HG03457 (cell line): Measurements from ENCODE around the gene SPAG17.

Experiments used
- ATAC-seq: cut with Tn5 transposase; IDR thresholded peaks from one replicate; pipeline ENCODE4 v1.9.1; 2021; ENCODE audit warnings: moderate number of reproducible peaks; ENCODE audit not compliant: unreplicated experiment

The SPAG17 gene

GRCh38 chr1:117919376-117919775, 265.7 kb downstream of the SPAG17 start:
- no peak for ATAC-seq

GRCh38 chr1:117911051-117911450, 274.0 kb downstream of the SPAG17 start:
- no peak for ATAC-seq

- no peak for ATAC-seq
Observed at GRCh38 chr1:117905019-117905418, 280.0 kb downstream of the SPAG17 start.

- ATAC-seq, result no peak
Observed at GRCh38 chr1:117904485-117904884, 280.5 kb downstream of the SPAG17 start.
